Measurements from ENCODE around the gene ST3GAL6.

The ST3GAL6 gene

GRCh38 chr3:98750276-98750919, 12.7 kb upstream of the ST3GAL6 start:
- H3K36me3 Mint-ChIP-seq (ENCODE audit: low read depth) = no peaks in the 10 kb centered on the region
- H3K4me1 Mint-ChIP-seq (ENCODE audit: low read depth) = no peaks in the 10 kb centered on the region
- peaks cover 20% of the 10 kb centered on the region for H3K27me3 Mint-ChIP-seq (ENCODE audit: low read depth)

GRCh38 chr3:98754483-98754882, 8.7 kb upstream of the ST3GAL6 start:
- Mint-ChIP-seq H3K4me3 (no peak overlapping the region), H3K27me3 (ENCODE audit: low read depth) (peaks cover 16% of the 10 kb centered on the region)

More at GRCh38 chr3:98750276-98750919, 12.7 kb upstream of the ST3GAL6 start:
- Mint-ChIP-seq H3K4me3 (no peak overlapping the region), H3K27ac (no peak overlapping the region), H3K9me3 (no peaks in the 10 kb centered on the region)

GRCh38 chr3:98755601-98756000, 7.5 kb upstream of the ST3GAL6 start:
- Mint-ChIP-seq H3K9me3 (no peaks in the 10 kb centered on the region), H3K36me3 (ENCODE audit: low read depth) (no peaks in the 10 kb centered on the region), H3K4me3 (no peak overlapping the region), H3K27me3 (ENCODE audit: low read depth) (peaks cover 11% of the 10 kb centered on the region), H3K27ac (no peak overlapping the region), H3K4me1 (ENCODE audit: low read depth) (no peaks in the 10 kb centered on the region)

More at GRCh38 chr3:98754483-98754882, 8.7 kb upstream of the ST3GAL6 start:
- Mint-ChIP-seq H3K9me3 (no peaks in the 10 kb centered on the region), H3K27ac (no peak overlapping the region), H3K4me1 (ENCODE audit: low read depth) (no peaks in the 10 kb centered on the region), H3K36me3 (ENCODE audit: low read depth) (no peaks in the 10 kb centered on the region)

GRCh38 chr3:98759629-98760028, 3.5 kb upstream of the ST3GAL6 start:
- Mint-ChIP-seq H3K36me3 (ENCODE audit: low read depth) (no peaks in the 10 kb centered on the region), H3K4me3 (no peak overlapping the region), H3K27me3 (ENCODE audit: low read depth) (peaks cover 19% of the 10 kb centered on the region), H3K9me3 (no peaks in the 10 kb centered on the region), H3K27ac (no peak overlapping the region), H3K4me1 (ENCODE audit: low read depth) (peaks cover 3% of the 10 kb centered on the region)

GRCh38 chr3:98761643-98762229, 1.4 kb upstream of the ST3GAL6 start:
- no peak overlapping the region for H3K4me3 Mint-ChIP-seq
- no peak overlapping the region for H3K27ac Mint-ChIP-seq
- H3K36me3 Mint-ChIP-seq (ENCODE audit: low read depth) = no peaks in the 10 kb centered on the region
- peaks cover 3% of the 10 kb centered on the region for H3K4me1 Mint-ChIP-seq (ENCODE audit: low read depth)
- peaks cover 12% of the 10 kb centered on the region for H3K27me3 Mint-ChIP-seq (ENCODE audit: low read depth)
- H3K9me3 Mint-ChIP-seq = no peaks in the 10 kb centered on the region

GRCh38 chr3:98763819-98764418, 779 bp downstream of the ST3GAL6 start:
- Mint-ChIP-seq H3K4me3 (no peak overlapping the region), H3K36me3 (ENCODE audit: low read depth) (no peaks in the 10 kb centered on the region), H3K9me3 (no peaks in the 10 kb centered on the region), H3K27me3 (ENCODE audit: low read depth) (peaks cover 12% of the 10 kb centered on the region), H3K27ac (no peak overlapping the region), H3K4me1 (ENCODE audit: low read depth) (peaks cover 3% of the 10 kb centered on the region)

GRCh38 chr3:98764472-98764884, 1.3 kb downstream of the ST3GAL6 start:
- H3K27me3 Mint-ChIP-seq (ENCODE audit: low read depth) = peaks cover 12% of the 10 kb centered on the region
- H3K36me3 Mint-ChIP-seq (ENCODE audit: low read depth) = no peaks in the 10 kb centered on the region
- no peak overlapping the region for H3K4me3 Mint-ChIP-seq
- peaks cover 3% of the 10 kb centered on the region for H3K4me1 Mint-ChIP-seq (ENCODE audit: low read depth)
- no peak overlapping the region for H3K27ac Mint-ChIP-seq
- H3K9me3 Mint-ChIP-seq = no peaks in the 10 kb centered on the region

- H3K4me3 Mint-ChIP-seq = no peak overlapping the region
- H3K4me1 Mint-ChIP-seq (ENCODE audit: low read depth) = peaks cover 5% of the 10 kb centered on the region
- no peak overlapping the region for H3K27ac Mint-ChIP-seq
- peaks cover 21% of the 10 kb centered on the region for H3K27me3 Mint-ChIP-seq (ENCODE audit: low read depth)
- H3K36me3 Mint-ChIP-seq (ENCODE audit: low read depth) = no peaks in the 10 kb centered on the region
- H3K9me3 Mint-ChIP-seq = no peaks in the 10 kb centered on the region
These were observed 2.6 kb downstream of the ST3GAL6 start for GRCh38 chr3:98765721-98766120.

GRCh38 chr3:98766924-98767323, 3.8 kb downstream of the ST3GAL6 start:
- Mint-ChIP-seq H3K4me1 (ENCODE audit: low read depth) (peaks cover 5% of the 10 kb centered on the region), H3K27ac (no peak overlapping the region), H3K27me3 (ENCODE audit: low read depth) (peaks cover 21% of the 10 kb centered on the region), H3K4me3 (no peak overlapping the region), H3K36me3 (ENCODE audit: low read depth) (no peaks in the 10 kb centered on the region), H3K9me3 (no peaks in the 10 kb centered on the region)

- H3K27ac Mint-ChIP-seq = no peak overlapping the region
- H3K4me3 Mint-ChIP-seq = no peak overlapping the region
- H3K27me3 Mint-ChIP-seq (ENCODE audit: low read depth) = peaks cover 20% of the 10 kb centered on the region
- peaks cover 3% of the 10 kb centered on the region for H3K4me1 Mint-ChIP-seq (ENCODE audit: low read depth)
- H3K9me3 Mint-ChIP-seq = no peaks in the 10 kb centered on the region
- no peaks in the 10 kb centered on the region for H3K36me3 Mint-ChIP-seq (ENCODE audit: low read depth)
These were observed 5.8 kb downstream of the ST3GAL6 start for GRCh38 chr3:98768961-98769360.

- H3K36me3 Mint-ChIP-seq (ENCODE audit: low read depth) = no peaks in the 10 kb centered on the region
These were observed 6.3 kb downstream of the ST3GAL6 start for GRCh38 chr3:98769448-98769847.

GRCh38 chr3:98770261-98771039, 7.3 kb downstream of the ST3GAL6 start:
- peaks cover 23% of the 10 kb centered on the region for H3K27me3 Mint-ChIP-seq (ENCODE audit: low read depth)
- H3K9me3 Mint-ChIP-seq = no peaks in the 10 kb centered on the region
- H3K4me1 Mint-ChIP-seq (ENCODE audit: low read depth) = peaks cover 3% of the 10 kb centered on the region
- no peak overlapping the region for H3K27ac Mint-ChIP-seq
- no peak overlapping the region for H3K4me3 Mint-ChIP-seq
- H3K36me3 Mint-ChIP-seq (ENCODE audit: low read depth) = no peaks in the 10 kb centered on the region

More at GRCh38 chr3:98769448-98769847, 6.3 kb downstream of the ST3GAL6 start:
- Mint-ChIP-seq H3K4me1 (ENCODE audit: low read depth) (peaks cover 3% of the 10 kb centered on the region), H3K9me3 (no peaks in the 10 kb centered on the region), H3K27me3 (ENCODE audit: low read depth) (peaks cover 20% of the 10 kb centered on the region), H3K4me3 (no peak overlapping the region), H3K27ac (no peak overlapping the region)

- Mint-ChIP-seq H3K27me3 (ENCODE audit: low read depth) (peaks cover 19% of the 10 kb centered on the region), H3K4me1 (ENCODE audit: low read depth) (peaks cover 3% of the 10 kb centered on the region), H3K36me3 (ENCODE audit: low read depth) (no peaks in the 10 kb centered on the region), H3K9me3 (no peaks in the 10 kb centered on the region), H3K4me3 (no peak overlapping the region), H3K27ac (no peak overlapping the region)
These were observed 8.9 kb downstream of the ST3GAL6 start for GRCh38 chr3:98772022-98772421.

- H3K27ac Mint-ChIP-seq = no peak overlapping the region
- no peaks in the 10 kb centered on the region for H3K9me3 Mint-ChIP-seq
- H3K27me3 Mint-ChIP-seq (ENCODE audit: low read depth) = peaks cover 30% of the 10 kb centered on the region
- no peaks in the 10 kb centered on the region for H3K36me3 Mint-ChIP-seq (ENCODE audit: low read depth)
- peaks cover 7% of the 10 kb centered on the region for H3K4me1 Mint-ChIP-seq (ENCODE audit: low read depth)
- H3K4me3 Mint-ChIP-seq = no peak overlapping the region
These were observed 12.5 kb downstream of the ST3GAL6 start for GRCh38 chr3:98775459-98776139.

All from T-helper 1 cell treated with Interleukin-12 subunit alpha and Interleukin-12 subunit beta and Interleukin-4 antibody, amounts not matched to agents 30 μg/mL and 1 μg/mL, for 36 hours (primary cell).